DOHH2 (cell line): ENCODE data around the gene EMC8.

Source experiments
- H3F3A ChIP-seq: fragments of 200-600 bp; sonication (generic), shearing (Covaris generic); 2 replicates; pipeline ENCODE4 v1.6.0; 2016; ENCODE audit warnings: antibody characterized with exemption, mild to moderate bottlenecking; ENCODE audit not compliant: control insufficient read depth, insufficient read depth
- H3K27ac ChIP-seq: fragments of 200-600 bp; sonication (generic); 2 replicates; pipeline ENCODE4 v1.5.1; 2014; ENCODE audit warnings: low read depth, mild to moderate bottlenecking, low read length, moderate library complexity
- H3K27me3 ChIP-seq: fragments of 200-600 bp; sonication (generic); 2 replicates; pipeline ENCODE4 v1.6.1; 2014; ENCODE audit warnings: mild to moderate bottlenecking, low read length, mixed read lengths; ENCODE audit not compliant: control insufficient read depth
- H3K36me3 ChIP-seq: fragments of 200-600 bp; sonication (generic); 2 replicates; pipeline ENCODE4 v1.6.1; 2014; ENCODE audit warnings: mild to moderate bottlenecking, low read length, moderate library complexity, mixed read lengths; ENCODE audit not compliant: control insufficient read depth
- H3K4me1 ChIP-seq: fragments of 200-600 bp; sonication (generic); 2 replicates; pipeline ENCODE4 v1.6.1; 2014; ENCODE audit warnings: mild to moderate bottlenecking, low read length, mixed read lengths; ENCODE audit not compliant: control insufficient read depth
- H3K4me2 ChIP-seq: fragments of 200-600 bp; sonication (generic); 2 replicates; pipeline ENCODE4 v1.6.0; 2014; ENCODE audit warnings: mild to moderate bottlenecking, low read length, moderate library complexity
- H3K4me3 ChIP-seq: fragments of 200-600 bp; sonication (generic); 2 replicates; pipeline ENCODE4 v1.5.1; 2014; ENCODE audit warnings: mild to moderate bottlenecking, low read length, mixed read lengths
- H3K79me2 ChIP-seq: fragments of 200-600 bp; sonication (generic); 2 replicates; pipeline ENCODE4 v1.6.1; 2014; ENCODE audit warnings: mild to moderate bottlenecking, low read length, mixed read lengths; ENCODE audit not compliant: control insufficient read depth
- H3K9me2 ChIP-seq: fragments of 200-600 bp; sonication (generic); replicated peaks from 2 replicates; pipeline ENCODE4 v1.6.1; 2014; ENCODE audit warnings: mild to moderate bottlenecking, low read length, mixed read lengths; ENCODE audit not compliant: control insufficient read depth
- H3K9me3 ChIP-seq: fragments of 200-600 bp; sonication (generic); 2 replicates; pipeline ENCODE4 v1.6.1; 2014; ENCODE audit warnings: antibody characterized with exemption, low read length, mixed read lengths; ENCODE audit not compliant: control insufficient read depth, insufficient read depth
- H4K20me1 ChIP-seq: fragments of 200-600 bp; sonication (generic); 2 replicates; pipeline ENCODE4 v1.6.0; 2014; ENCODE audit warnings: low read depth, mild to moderate bottlenecking, antibody characterized with exemption, low read length, moderate library complexity; ENCODE audit not compliant: control insufficient read depth, insufficient read depth
- EZH2phosphoT487 ChIP-seq: fragments of 200-600 bp; sonication (generic); IDR thresholded peaks from 2 replicates; pipeline ENCODE4 v1.6.1; 2017; ENCODE audit warnings: borderline replicate concordance, mild to moderate bottlenecking, antibody characterized with exemption, low read length, moderate library complexity, mixed read lengths
- TF ChIP-seq, protein P1 (sequence below): fragments of 200-600 bp; sonication (generic); IDR thresholded peaks from one replicate; pipeline ENCODE4 v1.5.1; 2014; ENCODE audit warnings: antibody characterized with exemption, mild to moderate bottlenecking, low read depth, low read length; ENCODE audit not compliant: poor library complexity, severe bottlenecking

The EMC8 gene

DNA sequence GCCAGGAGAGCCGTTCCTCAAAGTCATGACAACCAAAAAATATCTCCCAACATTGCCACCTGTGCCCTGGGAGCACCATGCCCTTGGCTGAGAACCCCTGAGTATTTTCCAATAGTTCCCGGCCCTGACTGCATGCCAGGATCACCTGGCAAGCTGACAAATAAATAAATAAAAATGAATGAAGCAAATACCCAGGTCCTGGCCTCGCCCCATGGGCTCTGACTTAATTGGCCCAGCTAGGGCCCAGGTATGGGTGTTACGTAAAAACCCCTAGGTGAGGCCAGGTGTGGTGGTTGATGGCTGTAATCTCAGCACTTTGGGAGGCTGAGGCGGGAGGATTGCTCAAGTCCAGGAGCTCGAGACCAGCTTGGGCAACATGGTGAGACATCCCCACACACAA is 45.8 kb downstream of the EMC8 start:
- H3K27ac ChIP-seq = peak overlapping the region; percentile 54; the same call in 1 of the 2 replicates
- H3K4me1 ChIP-seq = peaks cover 91% of the 10 kb centered on the region
- H3K9me2 ChIP-seq = no peaks in the 10 kb centered on the region
- H3K4me2 ChIP-seq = peak overlapping the region; percentile 82
- peak overlapping the region; percentile 29 for H3K4me3 ChIP-seq
- H4K20me1 ChIP-seq = peaks cover 19% of the 10 kb centered on the region; the same call in 1 of the 2 replicates
- H3K27me3 ChIP-seq = peaks cover 67% of the 10 kb centered on the region
- no peak for TF ChIP-seq EZH2phosphoT487
- TF ChIP-seq, protein P1, sequence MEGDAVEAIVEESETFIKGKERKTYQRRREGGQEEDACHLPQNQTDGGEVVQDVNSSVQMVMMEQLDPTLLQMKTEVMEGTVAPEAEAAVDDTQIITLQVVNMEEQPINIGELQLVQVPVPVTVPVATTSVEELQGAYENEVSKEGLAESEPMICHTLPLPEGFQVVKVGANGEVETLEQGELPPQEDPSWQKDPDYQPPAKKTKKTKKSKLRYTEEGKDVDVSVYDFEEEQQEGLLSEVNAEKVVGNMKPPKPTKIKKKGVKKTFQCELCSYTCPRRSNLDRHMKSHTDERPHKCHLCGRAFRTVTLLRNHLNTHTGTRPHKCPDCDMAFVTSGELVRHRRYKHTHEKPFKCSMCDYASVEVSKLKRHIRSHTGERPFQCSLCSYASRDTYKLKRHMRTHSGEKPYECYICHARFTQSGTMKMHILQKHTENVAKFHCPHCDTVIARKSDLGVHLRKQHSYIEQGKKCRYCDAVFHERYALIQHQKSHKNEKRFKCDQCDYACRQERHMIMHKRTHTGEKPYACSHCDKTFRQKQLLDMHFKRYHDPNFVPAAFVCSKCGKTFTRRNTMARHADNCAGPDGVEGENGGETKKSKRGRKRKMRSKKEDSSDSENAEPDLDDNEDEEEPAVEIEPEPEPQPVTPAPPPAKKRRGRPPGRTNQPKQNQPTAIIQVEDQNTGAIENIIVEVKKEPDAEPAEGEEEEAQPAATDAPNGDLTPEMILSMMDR = no peak
- H3K9me3 ChIP-seq = no peaks in the 10 kb centered on the region
- no peaks in the 10 kb centered on the region for H3K36me3 ChIP-seq
- peaks cover 42% of the 10 kb centered on the region for H3F3A ChIP-seq
- H3K79me2 ChIP-seq = no peaks in the 10 kb centered on the region

DNA sequence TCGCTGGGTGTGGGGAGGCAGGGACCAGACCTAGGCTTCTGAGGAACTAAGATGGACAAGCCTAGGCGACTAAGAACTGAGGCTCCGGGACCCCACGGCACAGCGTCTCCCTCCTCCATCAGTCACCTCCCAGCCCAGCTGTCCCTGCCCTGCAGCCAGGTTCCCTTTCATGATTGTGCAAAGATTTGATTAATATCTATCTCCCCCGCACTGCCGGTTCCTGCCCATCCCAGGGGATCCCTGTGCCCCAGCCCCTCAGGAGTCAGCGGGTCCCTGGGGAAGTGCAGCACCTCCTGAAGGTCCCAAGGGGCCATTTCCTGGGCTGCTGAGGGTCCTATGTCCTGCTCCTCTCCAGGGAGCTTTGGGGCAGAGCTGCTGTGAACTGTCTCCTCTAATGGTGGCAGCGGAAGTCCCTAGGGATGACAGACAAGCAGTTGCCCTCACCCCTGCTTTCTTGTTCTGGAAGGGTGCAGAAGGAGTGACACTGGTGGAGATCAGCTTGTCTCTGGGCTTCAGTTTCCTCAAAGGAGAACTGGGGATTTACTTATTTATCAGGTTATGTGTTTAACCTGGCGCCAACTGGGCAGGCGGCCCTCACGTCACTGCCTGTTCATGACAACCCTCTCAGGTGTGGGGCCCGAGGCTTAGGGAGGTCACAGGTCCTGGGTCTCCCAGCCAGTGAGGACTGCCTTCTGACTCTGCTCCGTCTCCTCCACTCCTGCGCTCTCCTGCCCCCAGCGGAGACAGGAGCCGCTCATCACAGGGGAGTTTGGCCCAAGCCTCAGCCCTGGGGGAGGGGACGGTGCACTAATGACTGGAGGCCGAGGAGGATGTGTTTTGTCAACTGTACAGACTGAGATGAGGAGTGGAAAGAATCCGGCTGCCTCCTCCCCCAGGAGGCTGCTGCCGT is 46.6 kb downstream of the EMC8 start:
- Histone ChIP-seq H3K4me3 (peak overlapping the region; percentile 29), H4K20me1 (peaks cover 19% of the 10 kb centered on the region; the same call in 1 of the 2 replicates), H3K27ac (peak overlapping the region; percentile 54), H3K9me3 (no peaks in the 10 kb centered on the region), H3K4me2 (peak overlapping the region; percentile 82), H3K79me2 (no peaks in the 10 kb centered on the region), H3K27me3 (peaks cover 67% of the 10 kb centered on the region), H3K36me3 (no peaks in the 10 kb centered on the region), H3K9me2 (no peaks in the 10 kb centered on the region), H3F3A (peaks cover 39% of the 10 kb centered on the region), H3K4me1 (peaks cover 88% of the 10 kb centered on the region)
- no peak for TF ChIP-seq EZH2phosphoT487
- TF ChIP-seq, protein P1 = peak; percentile 71

DNA sequence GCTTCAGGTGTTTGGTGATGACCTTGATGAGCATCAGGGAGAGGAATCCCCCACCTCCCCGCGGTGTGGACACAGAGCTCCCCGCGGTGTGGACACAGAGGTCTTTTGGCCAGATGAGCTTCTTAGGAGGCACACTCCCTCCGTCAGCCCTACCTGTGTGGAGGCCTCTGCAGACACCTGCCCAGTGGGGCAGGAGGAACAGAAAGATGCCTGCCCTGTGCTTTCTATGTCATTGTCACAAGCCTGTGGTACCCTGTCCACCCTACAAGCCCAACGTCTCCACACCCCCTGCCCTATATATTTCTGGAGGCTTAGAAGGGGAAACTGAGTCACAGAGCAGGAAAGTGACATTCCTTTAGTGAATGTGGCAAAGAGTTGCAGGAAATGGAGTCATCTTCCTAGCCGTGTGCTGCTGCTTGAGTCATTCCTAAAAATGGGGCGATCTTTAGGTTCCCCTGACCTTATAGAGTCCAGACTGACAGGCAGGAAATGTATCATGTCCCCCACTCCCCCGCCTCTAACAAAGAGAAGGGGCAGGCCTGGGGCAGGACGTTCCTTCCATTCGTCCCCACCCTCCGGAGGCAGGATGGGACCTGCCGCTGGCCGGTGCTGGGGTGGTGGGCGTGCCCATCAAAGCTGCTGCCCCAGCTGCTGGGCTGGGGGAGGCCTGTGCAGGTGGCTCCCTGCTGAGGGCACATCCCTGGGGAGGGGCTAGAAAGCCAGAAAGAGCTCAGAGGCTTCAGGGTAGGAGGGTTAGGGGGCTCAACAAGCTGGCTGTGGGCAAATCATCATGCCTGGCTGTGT is 47.4 kb downstream of the EMC8 start:
- Histone ChIP-seq H3K4me1 (peaks cover 88% of the 10 kb centered on the region), H3K27me3 (peaks cover 76% of the 10 kb centered on the region), H3F3A (peaks cover 30% of the 10 kb centered on the region), H3K4me2 (peak overlapping the region; percentile 82), H4K20me1 (peaks cover 19% of the 10 kb centered on the region; the same call in 1 of the 2 replicates), H3K27ac (peak overlapping the region; percentile 54), H3K9me2 (no peaks in the 10 kb centered on the region), H3K36me3 (no peaks in the 10 kb centered on the region), H3K9me3 (no peaks in the 10 kb centered on the region), H3K79me2 (no peaks in the 10 kb centered on the region), H3K4me3 (peak overlapping the region; percentile 36)
- TF ChIP-seq, protein P1 = no peak
- TF ChIP-seq EZH2phosphoT487 = 0 out of 2 replicates have a peak, but pooled peaks have one; percentile 7
